Glomerular endothelial cell (primary cell): ENCODE data around the gene SLC17A5. TPM values are rescaled to one million over a fixed set of nuclear protein-coding genes. Genes with fewer than 3 reads are reported as not detected.
"Not testable (repeated sequence)": the region's sequence is repeated elsewhere in the genome, so short reads cannot be mapped to it uniquely, and the experiment has no call there.

Source experiments
- DNase-seq: peaks from one replicate; pipeline ENCODE4 v3.0.0-alpha.2; 2011; ENCODE audit warnings: low read depth, low spot score; ENCODE audit errors: extremely low read depth
- total RNA-seq: library from RNA; depleted of rRNA; stranded (reverse); fragments of >200 nt; gene quantifications from 2 replicates; pipeline ENCODE4 v1.2.3, GENCODE V29; 2015

Gene SLC17A5
- total RNA-seq, 1 donor from 2014 or later = 28.3 TPM

DNA sequence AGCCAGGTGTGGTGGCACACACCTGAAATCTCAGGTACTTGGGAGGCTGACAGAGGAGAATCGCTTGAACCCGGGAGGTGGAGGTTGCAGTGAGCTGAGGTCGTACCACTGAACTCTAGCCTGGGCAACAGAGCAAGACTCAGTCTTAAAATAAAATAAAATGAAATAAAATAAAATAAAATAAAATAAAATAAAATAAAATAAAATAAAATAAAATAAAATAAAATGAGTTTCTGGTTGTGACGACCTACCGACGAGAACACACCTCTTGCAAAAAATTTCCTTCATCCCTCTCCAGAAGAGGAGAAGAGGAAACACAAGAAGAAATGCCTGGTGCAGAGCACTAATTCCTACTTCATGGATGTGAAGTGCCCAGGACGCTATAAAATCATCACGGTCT lies 35.7 kb downstream of the SLC17A5 start:
- not testable (repeated sequence) for DNase-seq

DNA sequence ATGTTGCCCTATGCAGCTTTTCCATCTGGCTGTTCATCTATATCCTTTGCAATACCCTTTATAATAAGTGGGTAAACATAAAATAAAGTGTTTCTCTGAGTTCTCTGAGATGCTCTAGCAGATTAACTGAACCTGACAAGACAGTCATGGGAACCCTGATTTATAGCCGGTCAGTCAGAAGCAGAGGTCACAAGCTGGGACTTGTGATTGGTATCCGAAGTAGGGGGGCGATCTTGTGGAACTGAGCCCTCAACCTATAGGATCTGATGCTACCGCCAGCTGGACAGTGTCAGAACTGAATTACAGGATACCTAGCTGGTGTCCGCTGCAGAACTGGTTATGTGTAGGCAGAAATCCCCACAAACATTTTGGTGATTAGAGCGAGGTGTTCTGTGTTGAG lies 39.0 kb downstream of the SLC17A5 start:
- DNase-seq = no peak

DNA sequence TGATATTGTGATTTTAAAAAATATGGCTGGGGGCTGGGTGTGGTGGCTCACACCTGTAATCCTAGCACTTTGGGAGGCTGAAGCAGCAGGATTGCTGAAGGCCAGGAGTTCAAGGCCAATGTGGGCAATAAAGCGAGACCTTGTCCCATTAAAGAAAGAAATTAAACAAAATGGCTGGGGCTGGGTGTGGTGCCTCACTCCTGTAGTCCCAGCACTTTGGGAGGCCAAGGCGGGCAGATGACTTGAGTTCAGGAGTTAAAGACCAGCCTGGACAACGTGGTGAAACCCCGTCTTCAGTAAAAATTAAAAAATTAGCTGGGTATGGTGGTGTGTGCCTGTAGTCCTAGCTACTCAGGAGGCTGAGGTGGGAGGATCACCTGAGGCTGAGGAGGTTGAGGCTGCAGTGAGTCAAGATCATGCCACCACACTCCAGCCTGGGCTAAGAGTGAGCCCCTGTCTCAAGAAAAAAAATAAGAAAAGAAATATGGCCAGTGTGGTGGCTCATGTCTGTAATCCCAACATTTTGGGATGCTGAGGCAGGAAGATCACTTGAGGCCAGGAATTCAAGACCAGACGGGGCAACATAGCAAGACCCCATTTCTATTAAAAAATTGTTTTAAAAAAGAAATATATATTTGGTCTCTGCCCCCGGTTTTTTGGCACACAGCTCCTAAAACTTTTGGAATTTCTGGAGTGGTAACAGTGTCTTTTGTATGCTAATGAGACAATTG lies 39.8 kb downstream of the SLC17A5 start:
- no peak for DNase-seq

DNA sequence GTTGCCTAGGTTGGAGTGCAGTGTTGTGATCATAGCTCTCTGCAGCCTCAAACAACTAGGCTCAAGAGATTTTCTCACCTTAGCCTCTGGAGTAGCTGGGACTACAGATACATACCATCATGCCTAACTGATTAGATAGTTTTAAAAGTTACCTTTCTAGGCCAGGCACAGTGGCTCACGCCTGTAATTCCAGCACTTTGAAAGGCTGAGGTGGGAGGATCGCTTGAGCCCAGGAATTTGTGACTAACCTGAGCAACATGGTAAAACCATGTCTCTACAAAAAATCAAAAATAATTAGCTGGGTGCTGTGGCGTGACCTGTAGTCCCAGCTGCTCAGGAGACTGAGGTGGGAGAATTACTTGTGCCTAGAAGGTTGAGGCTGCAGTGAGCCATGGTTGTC lies 41.2 kb downstream of the SLC17A5 start:
- no peak for DNase-seq

DNA sequence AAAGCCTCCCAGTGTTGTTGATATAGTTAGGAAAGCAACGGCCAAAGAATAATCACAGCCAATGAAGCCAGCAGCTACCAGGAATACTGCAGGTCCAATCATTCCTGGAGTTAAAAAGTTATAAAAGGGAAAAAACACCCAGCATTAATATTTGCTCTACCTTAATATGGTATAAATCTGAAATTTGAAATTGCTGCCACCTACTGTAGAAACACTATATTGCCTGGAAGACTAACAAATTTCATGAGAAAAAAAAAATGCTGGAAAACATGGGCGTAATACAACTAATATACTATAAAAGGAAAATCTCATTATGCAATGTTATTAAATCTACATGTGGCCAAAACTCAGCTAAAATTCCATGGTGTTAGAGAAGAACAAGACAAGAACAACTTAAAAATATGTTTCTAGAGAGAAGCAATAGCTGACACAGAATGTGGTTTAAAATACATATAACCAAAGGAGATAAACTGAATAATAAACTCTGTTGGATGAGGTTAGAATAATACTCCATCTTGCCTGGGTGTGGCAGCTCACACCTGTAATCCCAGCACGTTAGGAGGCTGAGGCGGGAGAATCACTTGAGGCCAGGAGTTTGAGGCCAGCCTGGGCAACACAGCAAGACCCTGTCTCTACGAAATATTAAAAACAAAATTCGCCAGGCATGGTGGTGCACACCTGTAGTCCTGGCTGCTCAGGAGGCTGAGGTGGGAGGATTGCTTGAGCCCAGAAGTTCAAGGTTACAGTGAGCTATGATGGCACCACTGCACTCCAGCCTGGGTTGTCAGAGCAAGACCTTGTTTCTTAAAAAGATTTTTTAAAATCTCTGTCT lies 43.1 kb downstream of the SLC17A5 start:
- peak; percentile 33 for DNase-seq

DNA sequence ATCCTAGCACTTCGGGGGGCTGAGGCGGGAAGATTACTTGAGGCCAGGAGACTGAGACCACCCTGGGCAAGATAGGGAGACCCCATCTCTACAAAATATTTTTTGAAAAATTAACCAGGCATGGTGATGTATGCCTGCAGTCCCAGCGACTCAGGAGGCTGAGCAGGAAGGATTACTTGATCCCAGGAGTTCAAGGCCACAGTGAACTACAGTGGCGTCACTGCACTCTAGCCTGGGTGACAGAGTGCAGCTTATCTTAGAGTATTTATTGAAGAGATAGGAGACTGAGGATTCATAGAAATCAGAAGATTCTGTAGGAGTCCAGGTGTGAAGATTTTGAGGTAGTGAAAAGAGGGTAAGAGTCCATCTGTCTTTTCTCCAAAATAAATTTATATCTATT lies 45.0 kb downstream of the SLC17A5 start:
- DNase-seq = no peak

DNA sequence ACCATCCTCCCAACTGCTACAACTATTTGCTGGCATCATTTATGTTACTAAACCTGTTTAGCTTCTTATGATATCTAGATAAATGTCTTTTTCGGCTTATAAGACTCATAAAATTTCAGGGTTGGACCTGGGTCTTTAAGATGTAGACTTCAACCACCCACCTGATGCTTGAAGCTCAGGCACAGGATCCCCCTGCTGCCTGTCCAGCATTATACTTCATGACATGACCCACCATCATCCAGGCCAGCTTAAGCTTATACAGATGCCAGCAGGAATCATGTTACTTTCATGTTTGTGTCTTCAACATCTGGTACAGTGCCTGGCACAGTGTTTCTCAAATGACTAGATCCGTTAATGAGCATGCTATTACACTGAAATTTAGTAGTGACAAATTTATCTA lies 47.4 kb downstream of the SLC17A5 start:
- no peak for DNase-seq

DNA sequence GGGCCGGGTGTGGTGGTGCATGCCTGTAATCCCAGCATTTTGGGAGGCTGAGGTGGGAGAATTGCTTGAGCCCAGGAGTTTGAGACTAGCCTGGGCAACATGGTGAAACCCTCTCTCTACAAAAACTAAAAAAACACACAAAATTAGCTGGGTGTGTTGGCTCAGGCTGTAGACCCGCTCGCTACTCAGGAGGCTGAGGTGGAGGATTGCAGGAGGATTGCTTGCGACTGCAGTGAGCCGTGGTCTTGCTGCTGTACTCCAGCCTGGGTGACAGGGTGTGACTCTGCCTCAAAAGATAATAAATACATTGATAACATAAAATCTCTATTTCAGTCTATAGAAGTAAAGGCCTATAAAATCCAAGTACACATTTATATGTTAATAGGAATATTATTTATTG lies 49.3 kb downstream of the SLC17A5 start:
- DNase-seq = no peak

DNA sequence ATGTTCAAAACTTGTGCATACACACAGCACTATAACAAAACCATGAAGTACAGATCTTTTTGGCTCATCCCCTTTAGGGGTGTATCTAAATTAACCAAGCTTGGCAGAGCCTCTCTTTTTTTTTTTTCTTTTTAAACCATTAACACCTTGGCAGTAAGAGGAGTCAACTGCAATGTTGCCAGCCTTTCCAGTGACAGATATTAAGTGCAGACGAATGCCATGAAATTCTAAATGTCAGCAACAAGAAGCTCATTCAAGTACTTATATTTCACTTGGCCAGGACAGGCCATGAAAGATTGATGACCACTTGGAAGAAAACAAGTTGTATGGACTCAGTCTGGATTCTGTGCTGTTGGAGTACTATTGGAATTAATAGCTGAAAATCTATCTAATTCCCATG lies 49.8 kb downstream of the SLC17A5 start:
- DNase-seq = no peak

DNA sequence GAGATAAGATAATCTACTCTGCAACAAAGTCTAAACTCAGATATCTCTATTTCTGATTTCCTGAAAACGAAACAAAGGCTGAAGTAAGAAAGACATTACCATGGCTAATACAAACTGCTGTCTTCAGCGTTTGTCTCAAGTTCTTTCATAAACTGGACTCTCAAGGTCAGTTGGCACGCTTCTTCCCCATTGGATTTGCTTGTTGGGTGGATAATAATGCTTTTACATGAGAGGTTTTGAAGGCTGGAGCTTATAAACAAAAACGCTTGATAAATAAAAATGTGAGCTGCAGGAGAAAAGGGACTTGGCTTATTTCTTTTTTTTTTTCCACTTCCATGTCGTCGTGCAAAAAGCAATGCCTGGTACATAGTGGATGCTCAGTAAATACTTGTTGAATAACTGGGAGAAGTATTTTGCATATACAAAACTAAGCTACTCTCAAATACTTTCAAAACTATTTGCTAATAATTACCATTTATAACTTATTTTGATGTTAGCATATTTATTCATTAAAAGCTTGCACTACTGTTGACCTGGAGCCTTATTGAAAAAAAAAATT lies 67.3 kb downstream of the SLC17A5 start:
- DNase-seq = no peak

DNA sequence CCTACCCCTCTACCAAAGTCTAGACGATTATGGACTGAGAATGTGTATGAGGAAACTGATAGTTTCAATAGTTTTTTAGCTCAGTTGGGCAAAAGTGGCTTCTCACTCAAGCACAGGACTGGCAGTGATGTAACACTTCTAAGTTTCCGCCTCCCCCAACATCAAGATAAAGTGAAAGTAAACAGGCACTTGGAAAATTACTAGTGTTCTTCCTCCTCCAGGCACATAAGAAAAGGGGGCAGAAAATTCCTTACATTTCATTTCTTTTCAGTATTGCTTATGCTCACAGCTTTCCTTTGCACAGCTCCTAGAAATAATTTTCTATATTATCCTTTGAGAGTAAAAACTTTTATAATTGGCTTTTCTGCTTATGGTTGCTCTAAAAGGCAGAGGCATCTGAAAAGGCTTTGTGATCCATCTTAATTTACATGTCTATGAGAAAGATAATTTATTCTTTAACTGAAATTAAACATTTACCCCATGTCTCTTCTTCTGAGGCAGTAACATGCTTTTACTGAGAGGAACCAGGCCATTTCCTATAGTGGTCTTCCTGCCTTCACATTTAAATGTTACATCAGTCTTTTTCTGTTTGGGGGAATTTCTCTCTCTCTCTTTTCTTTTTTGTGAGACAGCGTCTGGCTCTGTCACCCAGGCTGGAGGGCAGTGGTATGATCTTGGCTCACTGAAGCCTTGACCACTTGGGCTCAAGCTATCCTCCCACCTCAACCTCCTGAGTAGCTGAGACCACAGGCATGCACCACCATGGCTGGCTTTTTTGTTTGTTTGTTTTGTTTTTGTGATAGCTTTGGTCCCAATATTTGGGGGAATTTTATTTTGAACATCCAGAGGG lies 68.0 kb downstream of the SLC17A5 start:
- DNase-seq = peak; percentile 68

DNA sequence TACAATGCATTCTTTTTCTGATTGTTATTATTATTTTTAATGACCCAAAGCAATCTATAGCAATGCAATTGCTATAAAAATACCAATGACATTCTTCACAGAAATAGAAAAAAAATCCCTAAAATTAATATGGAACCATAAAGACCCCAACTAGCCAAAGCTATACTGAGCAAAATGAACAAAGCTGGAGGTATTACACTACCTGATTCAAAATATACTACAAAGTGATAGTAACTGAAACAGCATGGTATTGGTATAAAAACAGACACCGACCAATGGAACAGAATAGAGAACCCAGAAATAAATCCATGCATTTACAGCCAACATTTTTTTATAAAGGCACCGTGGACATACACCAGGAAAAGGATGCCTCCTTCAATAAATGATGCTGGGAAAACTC lies 72.5 kb downstream of the SLC17A5 start:
- DNase-seq = no peak

DNA sequence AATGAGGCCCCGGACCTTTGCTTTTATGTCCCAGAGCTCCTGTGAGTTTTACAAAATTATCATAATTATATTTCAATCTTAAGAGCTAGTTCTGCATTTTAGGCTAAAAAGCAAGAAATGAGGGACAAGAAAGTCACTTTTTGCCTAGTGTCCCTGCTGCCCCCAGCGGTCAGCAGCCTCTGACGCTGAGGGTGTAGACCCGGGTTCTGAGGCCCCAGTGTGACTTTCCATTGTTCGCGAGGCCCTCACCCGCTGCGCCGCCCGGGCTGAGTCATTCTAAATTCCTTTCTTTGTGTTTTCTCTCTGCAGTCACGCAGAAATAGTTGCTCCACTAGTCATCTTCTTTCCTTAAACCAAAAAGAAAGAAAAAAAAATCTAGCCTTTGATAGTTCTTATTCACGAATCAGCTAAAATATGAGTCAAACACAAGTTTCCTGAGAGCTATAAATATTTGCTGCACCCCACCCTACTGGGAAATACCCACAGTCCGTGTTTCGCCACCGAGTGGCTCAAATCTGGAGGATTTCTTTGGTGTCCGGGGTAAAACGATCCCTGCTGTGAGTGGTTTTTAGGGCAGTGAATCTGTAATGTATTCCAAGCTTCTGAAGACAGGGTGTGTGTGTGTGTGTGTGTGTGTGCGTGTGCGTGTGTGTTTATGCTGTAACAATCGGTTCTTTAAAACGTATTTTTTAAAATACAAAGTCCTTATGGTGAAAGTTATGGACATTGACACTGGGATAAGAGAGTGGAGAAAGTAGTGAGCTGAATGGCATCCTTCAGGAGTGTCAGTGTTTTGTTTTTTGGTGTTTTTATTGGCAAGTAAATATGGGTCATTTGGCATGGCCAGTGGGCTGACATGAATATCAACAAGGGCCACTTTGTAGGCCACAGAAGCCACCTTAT lies 73.3 kb downstream of the SLC17A5 start:
- peak; percentile 94 for DNase-seq

DNA sequence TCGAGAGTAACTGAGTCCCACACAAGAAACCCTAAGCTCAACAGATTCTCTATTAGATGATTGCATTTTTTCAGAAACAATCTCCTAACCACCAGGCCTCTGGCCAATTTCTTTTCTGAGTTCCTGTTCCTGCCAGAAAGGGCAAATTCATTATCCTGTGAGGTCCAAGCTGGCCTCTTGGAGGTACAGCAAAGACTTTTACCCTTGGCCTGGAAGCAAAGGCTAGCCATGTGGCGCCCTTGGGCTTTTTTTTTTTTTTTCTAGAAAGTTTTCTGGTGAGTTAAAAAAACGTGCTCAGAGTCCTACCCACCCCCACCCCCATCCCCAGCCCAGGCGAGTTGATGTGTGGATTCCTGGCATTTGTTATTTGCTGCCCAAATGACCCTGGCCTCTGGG lies 73.9 kb downstream of the SLC17A5 start:
- DNase-seq = peak; percentile 48

DNA sequence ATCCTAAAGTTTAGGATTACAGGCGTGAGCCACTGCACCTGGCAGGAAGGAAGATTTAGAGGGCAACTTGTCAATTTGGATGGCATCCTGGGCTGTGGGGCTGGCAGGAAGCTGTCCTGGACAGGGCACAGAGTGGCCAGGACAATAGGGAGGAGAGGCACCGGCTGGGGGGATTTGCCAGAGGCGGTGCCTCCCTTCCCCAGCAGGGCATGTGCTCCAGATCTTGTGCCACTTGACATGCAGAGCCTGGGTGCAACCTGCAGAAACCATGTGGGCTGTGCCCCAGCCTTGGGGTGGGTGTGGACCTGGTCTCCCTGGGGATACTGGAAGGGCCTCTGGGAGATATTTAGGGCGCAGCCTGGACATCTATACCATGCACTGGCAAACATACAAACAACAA lies 74.4 kb downstream of the SLC17A5 start:
- no peak for DNase-seq

DNA sequence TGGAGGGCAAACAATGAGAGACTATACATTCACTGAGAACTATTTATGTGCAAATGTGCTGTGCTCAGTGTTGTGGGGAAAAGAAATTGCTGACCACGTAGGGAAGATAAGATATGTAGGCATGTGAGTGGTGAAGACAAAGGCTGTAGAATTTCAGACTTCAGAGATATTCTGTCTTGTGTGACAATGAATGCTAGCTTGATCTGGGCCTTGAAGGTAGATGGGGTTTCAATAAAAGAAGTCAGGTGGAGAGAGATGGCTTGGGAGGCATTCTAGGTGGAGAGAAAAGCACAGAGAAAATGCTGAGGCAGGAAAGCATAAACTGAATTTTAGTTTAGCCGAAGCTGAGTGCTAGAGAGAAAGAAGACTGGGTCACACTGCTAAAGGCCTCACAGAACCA lies 76.1 kb downstream of the SLC17A5 start:
- no peak for DNase-seq

DNA sequence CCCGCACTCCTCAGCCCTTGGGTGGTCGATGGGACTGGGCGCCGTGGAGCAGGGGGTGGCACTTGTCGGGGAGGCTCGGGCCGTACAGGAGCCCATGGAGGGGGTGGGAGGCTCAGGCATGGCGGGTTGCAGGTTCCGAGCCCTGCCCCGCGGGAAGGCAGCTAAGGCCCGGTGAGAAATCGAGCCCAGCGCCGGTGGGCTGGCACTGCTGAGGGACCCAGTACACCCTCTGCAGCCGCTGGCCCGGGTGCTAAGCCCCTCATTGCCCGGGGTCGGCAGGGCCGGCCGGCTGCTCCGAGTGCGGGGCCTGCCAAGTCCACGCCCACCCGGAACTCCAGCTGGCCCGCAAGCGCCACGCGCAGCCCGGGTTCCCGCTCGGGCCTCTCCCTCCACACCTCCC lies 81.3 kb downstream of the SLC17A5 start:
- not testable (repeated sequence) for DNase-seq

DNA sequence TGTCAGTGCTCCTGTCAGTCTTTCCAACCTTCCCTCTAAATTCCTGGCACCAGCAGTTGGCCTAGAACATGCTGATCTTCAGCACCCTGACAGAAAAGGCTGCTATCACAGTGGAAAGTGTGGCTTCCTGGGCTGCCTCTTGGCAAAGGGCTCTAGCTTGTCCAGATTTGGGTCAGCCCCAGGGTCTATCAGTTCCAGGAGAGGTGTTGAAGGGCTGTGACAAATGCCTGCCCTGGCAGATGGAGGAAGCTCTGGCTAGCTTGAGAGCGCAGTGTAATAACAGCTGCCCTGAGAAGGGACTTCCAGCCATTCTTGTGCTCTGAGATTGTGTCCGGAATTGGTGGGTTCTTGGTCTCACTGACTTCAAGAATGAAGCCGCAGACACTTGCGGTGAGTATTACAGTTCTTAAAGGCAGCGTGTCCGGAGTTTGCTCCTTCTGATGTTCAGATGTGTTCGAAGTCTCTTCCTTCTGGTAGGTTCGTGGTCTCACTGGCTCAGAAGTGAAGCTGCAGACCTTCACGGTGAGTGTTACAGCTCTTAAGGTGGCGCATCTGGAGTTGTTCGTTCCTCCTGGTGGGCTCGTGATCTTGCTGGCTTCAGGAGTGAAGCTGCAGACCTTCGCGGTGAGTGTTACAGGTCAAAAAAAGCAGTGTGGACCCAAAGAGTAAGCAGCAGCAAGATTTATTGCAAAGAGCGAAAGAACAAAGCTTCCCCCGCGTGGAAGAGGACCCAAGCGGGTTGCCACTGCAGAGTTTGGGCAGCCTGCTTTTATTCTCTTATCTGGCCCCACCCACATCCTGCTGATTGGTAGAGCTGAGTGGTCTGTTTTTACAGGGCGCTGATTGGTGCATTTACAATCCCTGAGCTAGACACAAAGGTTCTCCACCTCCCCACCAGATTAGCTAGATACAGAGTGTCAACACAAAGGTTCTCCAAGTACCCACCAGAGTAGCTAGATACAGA lies 82.3 kb downstream of the SLC17A5 start:
- not testable (repeated sequence) for DNase-seq

DNA sequence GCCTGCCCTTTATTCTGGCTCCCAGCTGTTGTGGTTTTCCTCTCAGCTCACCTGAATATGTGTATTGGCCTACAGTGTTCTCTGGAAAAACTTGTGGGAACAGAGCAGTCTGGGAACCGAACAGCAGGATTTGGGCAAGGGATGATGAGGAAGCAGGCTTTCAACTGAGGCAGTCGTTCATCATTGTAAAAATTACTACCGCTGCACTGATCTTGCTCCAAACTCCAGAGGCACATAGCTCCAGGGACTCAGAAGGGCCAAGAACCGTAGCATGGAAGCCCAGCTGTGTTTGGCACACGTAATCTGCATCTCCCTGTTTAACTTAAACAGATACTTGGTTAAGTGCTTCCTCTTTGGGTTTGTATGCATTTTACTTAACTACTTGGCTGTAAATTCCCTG lies 84.7 kb downstream of the SLC17A5 start:
- no peak for DNase-seq
